Thoracic aorta (tissue), 2 donors: ENCODE measurements around the gene RICTOR. TPM values are rescaled to one million over a fixed set of nuclear protein-coding genes. Genes with fewer than 3 reads are reported as not detected.

Experiments used
- ATAC-seq: fragments of 150-250 bp; one replicate; pipeline ENCODE4 v1.8.0; 2017; ENCODE audit warnings: low read depth; ENCODE audit not compliant: insufficient number of reproducible peaks, low FRiP score
- DNase-seq: peaks from one replicate; pipeline ENCODE4 v3.0.0-alpha.2; 2020; ENCODE audit warnings: low spot score
- H3K27ac ChIP-seq, 2 donors: fragments of 200-600 bp; sonication (generic); 1 replicate in 1 of 2; 2 replicates in 1 of 2; pipeline ENCODE4 v1.5.1; 2016; ENCODE audit warnings: mild to moderate bottlenecking in 2 of 2, moderate library complexity in 2 of 2
- H3K27me3 ChIP-seq: fragments of 200-600 bp; sonication (generic); replicated peaks from 2 replicates; pipeline ENCODE4 v1.6.0; 2016; ENCODE audit warnings: mild to moderate bottlenecking; ENCODE audit not compliant: insufficient read depth
- H3K36me3 ChIP-seq: fragments of 200-600 bp; sonication (generic); one replicate; pipeline ENCODE4 v1.5.1; 2016
- H3K4me1 ChIP-seq, 2 donors: fragments of 200-600 bp; sonication (generic); 1 replicate in 1 of 2; 2 replicates in 1 of 2; pipeline versions ENCODE4 v1.5.1 to v1.6.0; 2016; ENCODE audit warnings: low read depth in 2 of 2, mild to moderate bottlenecking in 1 of 2; ENCODE audit not compliant: control insufficient read depth in 1 of 2
- H3K4me3 ChIP-seq: fragments of 200-600 bp; sonication (generic); 2 replicates; pipeline ENCODE4 v1.5.1; 2016; ENCODE audit warnings: mild to moderate bottlenecking
- H3K9me3 ChIP-seq: fragments of 200-600 bp; sonication (generic); 2 replicates; pipeline ENCODE4 v1.5.1; 2016
- CTCF ChIP-seq: fragments of 200-600 bp; sonication (generic); IDR thresholded peaks from one replicate; pipeline ENCODE4 v1.5.1; 2019; ENCODE audit warnings: antibody characterized with exemption
- total RNA-seq, 2 donors: library from RNA; depleted of rRNA; stranded (reverse); fragments of >200 nt; gene quantifications; one replicate each; pipeline versions ENCODE4 v1.1.0 to v1.2.3, GENCODE V29; 2016

The RICTOR gene
- total RNA-seq, 2 donors from 2014 or later, result 35.6 to 50.4 TPM

- Histone ChIP-seq H3K27ac (no peak overlapping the region), H3K36me3 (peaks cover 4% of the 10 kb centered on the region), H3K9me3 (peaks cover 2% of the 10 kb centered on the region), H3K27me3 (no peaks in the 10 kb centered on the region), H3K4me3 (no peak overlapping the region), H3K4me1 (peaks cover 9 to 11% of the 10 kb centered on the region in 2 donors)
- TF ChIP-seq CTCF, result no peak
- no peak for ATAC-seq
- DNase-seq, result no peak
Observed at GRCh38 chr5:39023121-39023520, 51.1 kb downstream of the RICTOR start.

GRCh38 chr5:39022151-39022550 is 52.0 kb downstream of the RICTOR start:
- H3K27me3 ChIP-seq, result no peaks in the 10 kb centered on the region
- DNase-seq, result no peak
- H3K36me3 ChIP-seq, result peaks cover 4% of the 10 kb centered on the region
- no peaks in the 10 kb centered on the region for H3K9me3 ChIP-seq
- ATAC-seq, result no peak
- H3K4me1 ChIP-seq, result peaks cover 15 to 19% of the 10 kb centered on the region in 2 donors
- no peak overlapping the region for H3K27ac ChIP-seq
- TF ChIP-seq CTCF, result no peak
- no peak overlapping the region for H3K4me3 ChIP-seq

GRCh38 chr5:39021413-39021812 is 52.8 kb downstream of the RICTOR start:
- H3K4me3 ChIP-seq, result no peak overlapping the region
- H3K27ac ChIP-seq, result no peak overlapping the region
- peaks cover 17 to 22% of the 10 kb centered on the region in 2 donors for H3K4me1 ChIP-seq
- H3K9me3 ChIP-seq, result no peaks in the 10 kb centered on the region
- H3K36me3 ChIP-seq, result peaks cover 4% of the 10 kb centered on the region
- ATAC-seq, result no peak
- DNase-seq, result no peak
- H3K27me3 ChIP-seq, result no peaks in the 10 kb centered on the region
- TF ChIP-seq CTCF, result no peak

GRCh38 chr5:39020458-39020857 is 53.7 kb downstream of the RICTOR start:
- peaks cover 27 to 30% of the 10 kb centered on the region in 2 donors for H3K4me1 ChIP-seq
- no peak for TF ChIP-seq CTCF
- H3K27me3 ChIP-seq, result no peaks in the 10 kb centered on the region
- no peak for ATAC-seq
- DNase-seq, result no peak
- H3K9me3 ChIP-seq, result no peaks in the 10 kb centered on the region
- H3K27ac ChIP-seq, result no peak overlapping the region
- H3K4me3 ChIP-seq, result no peak overlapping the region
- H3K36me3 ChIP-seq, result peaks cover 4% of the 10 kb centered on the region

- H3K9me3 ChIP-seq, result no peaks in the 10 kb centered on the region
- DNase-seq (no peak), ATAC-seq (no peak)
- H3K27ac ChIP-seq, result no peak overlapping the region
- no peak overlapping the region for H3K4me3 ChIP-seq
- TF ChIP-seq CTCF, result no peak
- peaks cover 37 to 38% of the 10 kb centered on the region in 2 donors for H3K4me1 ChIP-seq
- peaks cover 4% of the 10 kb centered on the region for H3K36me3 ChIP-seq
- H3K27me3 ChIP-seq, result no peaks in the 10 kb centered on the region
Observed at GRCh38 chr5:39019254-39019653, 54.9 kb downstream of the RICTOR start.
